GM12801 (cell line): ENCODE measurements around the gene CAPN11.

Experiments used
- CTCF ChIP-seq: IDR thresholded peaks from one replicate; pipeline ENCODE4 v1.5.1; 2011; ENCODE audit warnings: control low read depth; ENCODE audit not compliant: insufficient read length; ENCODE audit errors: extremely low read depth

Gene CAPN11

DNA sequence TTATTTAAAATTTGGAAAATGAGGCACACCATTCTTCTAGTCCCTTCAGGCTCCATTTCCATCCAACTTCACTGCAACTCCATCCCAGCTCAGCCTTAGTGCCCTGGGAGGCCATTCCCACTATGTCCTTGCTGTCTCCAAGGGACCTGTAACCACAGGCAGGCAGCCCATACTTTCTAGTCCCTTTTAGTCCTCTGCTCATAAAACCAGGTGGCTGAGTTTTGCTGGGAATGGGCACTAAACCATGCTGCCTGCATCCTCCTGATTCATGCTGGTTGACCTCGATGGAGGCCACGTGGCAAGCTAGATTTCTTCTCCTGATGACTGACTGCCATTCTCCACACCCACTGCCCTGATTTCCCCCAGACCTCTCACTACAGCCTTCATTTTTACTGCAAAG is 30.6 kb downstream of the CAPN11 start:
- TF ChIP-seq CTCF = no peak

DNA sequence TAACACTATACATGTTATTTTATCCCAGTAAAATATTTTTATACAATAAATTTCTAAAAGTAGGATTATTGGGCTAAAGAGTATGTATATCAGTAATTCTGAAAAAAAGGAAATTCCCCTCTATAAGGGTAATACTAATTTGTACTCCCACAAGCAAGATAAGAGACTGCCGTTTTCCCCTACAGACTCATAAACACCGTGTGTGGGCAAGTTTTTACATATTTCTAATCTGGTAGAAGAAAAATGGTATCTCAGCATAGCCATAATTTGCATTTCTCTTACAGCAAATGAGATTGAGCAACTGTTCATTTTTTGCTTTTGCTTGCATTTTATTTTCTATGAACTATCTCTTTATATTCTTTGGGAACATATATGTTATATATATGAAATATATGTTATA is 32.1 kb downstream of the CAPN11 start:
- no peak for TF ChIP-seq CTCF

DNA sequence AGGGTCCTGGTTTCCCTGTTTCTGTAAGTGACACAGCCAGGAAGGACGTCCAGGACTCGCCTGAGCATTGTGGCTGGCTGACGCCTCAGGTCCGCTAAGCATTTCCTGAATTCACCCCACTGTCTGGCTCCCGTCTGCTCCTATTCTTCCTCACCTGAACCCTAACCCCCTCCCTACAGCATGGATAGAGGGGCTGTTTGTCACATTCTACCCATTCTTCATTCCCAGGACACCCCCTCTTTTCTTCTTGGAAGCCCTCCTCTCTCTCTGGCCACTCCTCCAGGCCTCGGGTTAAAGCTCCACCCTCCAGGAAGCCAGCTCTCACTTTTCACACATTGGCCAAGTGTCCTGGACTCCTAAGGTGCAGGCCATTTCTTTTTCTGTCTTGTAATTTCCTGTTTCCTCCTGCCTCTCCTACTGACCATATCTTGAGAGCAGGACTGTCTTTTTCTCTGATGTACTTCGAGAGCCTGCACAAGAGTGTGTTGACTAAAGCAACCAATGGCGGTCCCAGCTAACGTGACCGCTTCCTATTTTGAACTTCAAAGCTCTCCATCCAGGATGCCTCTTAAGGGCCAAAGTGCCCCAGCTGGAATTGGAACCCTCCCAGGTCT is 33.9 kb downstream of the CAPN11 start:
- no peak for TF ChIP-seq CTCF

DNA sequence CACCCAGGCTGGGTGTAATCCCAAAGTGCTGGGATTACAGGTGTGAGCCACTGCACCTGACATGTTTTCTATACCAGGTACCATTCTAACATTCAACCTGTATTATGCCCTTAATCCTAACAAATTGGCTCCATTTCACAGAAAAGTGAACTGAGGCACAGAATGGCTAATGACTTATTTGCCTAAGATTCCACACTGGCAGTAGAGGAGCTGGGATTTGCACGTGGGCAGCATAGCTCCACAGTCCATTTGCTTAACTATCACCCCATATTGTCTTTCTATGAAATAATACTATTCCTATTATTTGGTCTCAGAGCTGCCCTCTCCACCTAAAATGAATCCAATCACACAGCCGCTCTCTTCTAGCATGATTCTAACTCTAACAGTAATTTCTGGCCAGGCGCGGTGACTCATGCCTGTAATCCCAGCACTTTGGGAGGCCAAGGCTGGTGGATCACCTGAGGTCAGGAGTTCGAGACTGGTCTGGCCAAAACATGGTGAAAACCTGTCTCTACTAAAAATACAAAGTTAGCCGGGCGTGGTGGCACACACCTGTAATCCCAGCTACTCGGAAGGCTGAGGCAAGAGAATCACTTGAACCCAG is 34.8 kb downstream of the CAPN11 start:
- no peak for TF ChIP-seq CTCF

GRCh38 chr6:44194326-44194725 is 35.7 kb downstream of the CAPN11 start:
- TF ChIP-seq CTCF = no peak

DNA sequence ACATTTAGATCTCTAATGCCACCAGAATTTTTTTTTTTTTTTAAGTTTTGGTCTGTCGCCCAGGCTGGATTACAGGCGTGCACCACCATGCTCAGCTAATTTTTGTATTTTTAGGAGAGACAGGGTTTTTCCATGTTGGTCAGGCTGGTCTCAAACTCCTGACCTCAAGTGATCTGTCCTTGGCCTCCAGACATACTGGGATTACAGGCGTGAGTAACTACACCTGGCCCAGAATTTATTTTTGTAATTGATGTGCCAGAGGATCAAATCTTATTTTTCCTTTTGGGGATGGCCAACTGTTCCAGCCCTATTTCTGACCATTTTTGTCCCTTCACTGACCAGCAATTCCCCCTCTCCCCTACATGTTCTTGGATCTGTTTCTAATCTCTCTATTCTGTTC is 40.1 kb downstream of the CAPN11 start:
- no peak for TF ChIP-seq CTCF

- no peak for TF ChIP-seq CTCF
Observed at GRCh38 chr6:44199883-44200282, 41.3 kb downstream of the CAPN11 start.
